ENCODE results near the gene KRTAP10-1.

DNA sequence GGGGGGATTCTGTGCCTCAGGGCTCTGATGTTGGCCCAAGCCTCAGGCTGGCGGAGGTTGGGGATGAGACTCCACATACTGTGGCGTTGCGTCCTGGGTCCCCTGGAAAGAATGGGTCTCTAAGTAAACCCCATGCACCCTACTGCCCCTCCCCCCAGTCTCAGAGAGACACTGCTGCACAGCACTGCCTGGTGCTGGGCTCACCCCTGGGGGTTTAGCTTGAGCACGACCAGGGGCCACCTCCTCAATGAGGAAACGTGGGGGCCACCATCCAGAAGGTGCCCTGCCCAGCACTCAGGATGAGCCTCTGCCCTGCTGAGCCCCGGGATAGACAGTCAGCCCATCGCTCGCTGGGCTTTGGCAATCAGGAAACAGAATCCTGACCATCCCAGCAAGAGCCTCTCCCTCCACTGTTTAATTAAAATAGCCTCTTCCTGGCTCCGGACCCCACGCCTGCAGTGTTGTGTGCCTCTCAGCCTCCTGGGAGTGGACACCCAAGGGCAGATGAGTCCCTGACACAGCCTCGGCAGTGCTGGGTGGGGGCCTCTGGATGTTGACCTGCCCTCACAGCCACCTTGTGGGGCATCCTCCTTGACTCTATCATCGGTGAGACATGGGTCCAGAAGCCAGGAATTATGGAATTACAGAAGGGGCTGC lies 30.0 kb upstream of the KRTAP10-1 start:
- TF ChIP-seq, protein P1, sequence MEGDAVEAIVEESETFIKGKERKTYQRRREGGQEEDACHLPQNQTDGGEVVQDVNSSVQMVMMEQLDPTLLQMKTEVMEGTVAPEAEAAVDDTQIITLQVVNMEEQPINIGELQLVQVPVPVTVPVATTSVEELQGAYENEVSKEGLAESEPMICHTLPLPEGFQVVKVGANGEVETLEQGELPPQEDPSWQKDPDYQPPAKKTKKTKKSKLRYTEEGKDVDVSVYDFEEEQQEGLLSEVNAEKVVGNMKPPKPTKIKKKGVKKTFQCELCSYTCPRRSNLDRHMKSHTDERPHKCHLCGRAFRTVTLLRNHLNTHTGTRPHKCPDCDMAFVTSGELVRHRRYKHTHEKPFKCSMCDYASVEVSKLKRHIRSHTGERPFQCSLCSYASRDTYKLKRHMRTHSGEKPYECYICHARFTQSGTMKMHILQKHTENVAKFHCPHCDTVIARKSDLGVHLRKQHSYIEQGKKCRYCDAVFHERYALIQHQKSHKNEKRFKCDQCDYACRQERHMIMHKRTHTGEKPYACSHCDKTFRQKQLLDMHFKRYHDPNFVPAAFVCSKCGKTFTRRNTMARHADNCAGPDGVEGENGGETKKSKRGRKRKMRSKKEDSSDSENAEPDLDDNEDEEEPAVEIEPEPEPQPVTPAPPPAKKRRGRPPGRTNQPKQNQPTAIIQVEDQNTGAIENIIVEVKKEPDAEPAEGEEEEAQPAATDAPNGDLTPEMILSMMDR (IDR thresholded peaks at IDR 0.05): no peak
- TF ChIP-seq POLR2A (IDR thresholded peaks at IDR 0.05; ENCODE audit: low read depth): no peak
